Uterus (tissue), 2 donors: ENCODE results near the gene HS3ST4.

Experiments
- POLR2A ChIP-seq, 2 donors: fragments of 450-650 bp; IDR thresholded peaks; one replicate each; pipeline ENCODE4 v1.6.1; 2016; ENCODE audit warnings: antibody characterized with exemption in 2 of 2, mild to moderate bottlenecking in 1 of 2, moderate library complexity in 1 of 2
- TF ChIP-seq, protein P1 (sequence below), 4 experiments: fragments of 200-600 bp in 2 of 4; fragments of 450-650 bp in 2 of 4; sonication (generic) in 2 of 4; IDR thresholded peaks; one replicate each; pipeline ENCODE4 v1.5.1; 2016 to 2019; ENCODE audit warnings: antibody characterized with exemption in 4 of 4, mild to moderate bottlenecking in 2 of 4, moderate library complexity in 1 of 4

DNA sequence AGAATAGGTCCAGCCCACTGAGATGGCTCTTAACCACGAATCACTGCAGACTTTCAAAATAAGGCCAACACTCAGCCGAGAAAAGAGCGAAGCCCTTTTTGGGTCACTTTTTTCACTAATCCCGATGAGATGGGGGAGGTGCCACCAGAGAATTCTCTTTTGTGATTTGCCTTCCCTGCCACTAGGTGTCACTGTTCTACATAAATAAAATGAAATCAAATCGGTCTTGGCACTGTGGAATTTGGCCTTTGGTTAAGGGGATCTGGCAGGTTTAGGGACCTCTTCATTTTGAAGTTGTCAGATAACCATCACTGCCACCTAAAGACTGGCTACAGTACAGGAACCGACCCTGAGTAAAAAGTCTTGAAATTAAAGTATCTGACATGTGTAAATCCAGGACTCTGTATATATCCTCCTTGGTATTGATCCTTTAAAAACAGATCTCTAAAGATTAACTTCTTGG is 147.0 kb downstream of the HS3ST4 start:
- TF ChIP-seq, protein P1, sequence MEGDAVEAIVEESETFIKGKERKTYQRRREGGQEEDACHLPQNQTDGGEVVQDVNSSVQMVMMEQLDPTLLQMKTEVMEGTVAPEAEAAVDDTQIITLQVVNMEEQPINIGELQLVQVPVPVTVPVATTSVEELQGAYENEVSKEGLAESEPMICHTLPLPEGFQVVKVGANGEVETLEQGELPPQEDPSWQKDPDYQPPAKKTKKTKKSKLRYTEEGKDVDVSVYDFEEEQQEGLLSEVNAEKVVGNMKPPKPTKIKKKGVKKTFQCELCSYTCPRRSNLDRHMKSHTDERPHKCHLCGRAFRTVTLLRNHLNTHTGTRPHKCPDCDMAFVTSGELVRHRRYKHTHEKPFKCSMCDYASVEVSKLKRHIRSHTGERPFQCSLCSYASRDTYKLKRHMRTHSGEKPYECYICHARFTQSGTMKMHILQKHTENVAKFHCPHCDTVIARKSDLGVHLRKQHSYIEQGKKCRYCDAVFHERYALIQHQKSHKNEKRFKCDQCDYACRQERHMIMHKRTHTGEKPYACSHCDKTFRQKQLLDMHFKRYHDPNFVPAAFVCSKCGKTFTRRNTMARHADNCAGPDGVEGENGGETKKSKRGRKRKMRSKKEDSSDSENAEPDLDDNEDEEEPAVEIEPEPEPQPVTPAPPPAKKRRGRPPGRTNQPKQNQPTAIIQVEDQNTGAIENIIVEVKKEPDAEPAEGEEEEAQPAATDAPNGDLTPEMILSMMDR (IDR thresholded peaks at IDR 0.05) = peak; percentile 26 to 68 (median 40)
- TF ChIP-seq POLR2A (IDR thresholded peaks at IDR 0.05) = no peak
